ENCODE data around the gene ZNF784.
A peak's percentile ranks its signal among the peaks of the same experiment; 100 is the strongest.
"Not testable (repeated sequence)": the region's sequence is repeated elsewhere in the genome, so short reads cannot be mapped to it uniquely, and the experiment has no call there.

ZNF784 gene

DNA sequence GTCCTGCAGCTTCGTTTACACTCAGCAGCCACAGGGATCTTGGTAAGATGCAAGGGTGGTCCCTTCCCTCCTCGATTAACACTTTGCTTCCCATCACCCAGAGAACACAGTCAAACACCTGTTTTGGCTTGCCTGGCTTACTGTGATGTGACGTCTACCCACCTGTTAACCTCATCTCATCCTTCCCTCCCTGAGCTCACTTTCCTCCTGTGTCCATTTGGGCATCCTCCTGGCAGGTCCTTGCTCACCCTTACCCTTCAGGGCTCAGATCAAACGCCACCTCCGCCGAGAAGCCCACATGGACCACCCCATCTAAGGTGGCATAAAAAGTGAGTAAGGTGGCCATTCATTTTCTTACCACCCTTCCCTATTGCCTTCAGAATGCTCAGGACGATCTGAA lies 34.3 kb downstream of the ZNF784 start:
- H3K9me3 ChIP-seq (ENCODE audit: control insufficient read depth, low read length), result no peaks in the 10 kb centered on the region
- H3K9ac ChIP-seq (ENCODE audit: low read length), result no peak overlapping the region
- no peaks in the 10 kb centered on the region for H3K36me3 ChIP-seq (ENCODE audit: control insufficient read depth, insufficient read depth, low read length)
- H3K4me3 ChIP-seq (ENCODE audit: low read length), result no peak overlapping the region
- H3K27me3 ChIP-seq (ENCODE audit: control insufficient read depth, insufficient read depth, low read length), result no peaks in the 10 kb centered on the region
- H3K4me1 ChIP-seq (ENCODE audit: control insufficient read depth, insufficient read depth, low read length), result peaks cover 11% of the 10 kb centered on the region

DNA sequence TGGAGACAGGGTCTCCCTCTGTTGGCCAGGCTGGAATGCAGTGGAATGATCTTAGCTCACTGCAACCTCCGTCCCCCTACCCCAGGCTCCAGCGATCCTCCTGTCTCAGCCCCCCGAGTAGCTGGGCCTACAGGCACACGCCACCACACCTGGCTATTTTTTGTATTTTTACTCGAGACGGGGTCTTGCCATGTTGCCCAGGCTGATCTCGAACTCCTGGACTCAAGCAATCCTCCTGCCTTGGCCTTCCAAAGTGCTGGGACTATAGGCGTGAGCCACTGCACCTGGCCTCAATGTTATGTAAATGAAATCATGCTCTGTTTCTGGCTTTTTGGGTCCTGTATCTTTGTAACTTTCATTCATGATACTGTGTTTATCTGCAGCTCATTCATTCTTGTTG lies 35.6 kb downstream of the ZNF784 start:
- H3K4me1 ChIP-seq (ENCODE audit: control insufficient read depth, insufficient read depth, low read length), result peaks cover 11% of the 10 kb centered on the region
- H3K36me3 ChIP-seq (ENCODE audit: control insufficient read depth, insufficient read depth, low read length), result no peaks in the 10 kb centered on the region
- no peak overlapping the region for H3K9ac ChIP-seq (ENCODE audit: low read length)
- no peak overlapping the region for H3K4me3 ChIP-seq (ENCODE audit: low read length)
- no peaks in the 10 kb centered on the region for H3K27me3 ChIP-seq (ENCODE audit: control insufficient read depth, insufficient read depth, low read length)
- H3K9me3 ChIP-seq (ENCODE audit: control insufficient read depth, low read length), result no peaks in the 10 kb centered on the region

DNA sequence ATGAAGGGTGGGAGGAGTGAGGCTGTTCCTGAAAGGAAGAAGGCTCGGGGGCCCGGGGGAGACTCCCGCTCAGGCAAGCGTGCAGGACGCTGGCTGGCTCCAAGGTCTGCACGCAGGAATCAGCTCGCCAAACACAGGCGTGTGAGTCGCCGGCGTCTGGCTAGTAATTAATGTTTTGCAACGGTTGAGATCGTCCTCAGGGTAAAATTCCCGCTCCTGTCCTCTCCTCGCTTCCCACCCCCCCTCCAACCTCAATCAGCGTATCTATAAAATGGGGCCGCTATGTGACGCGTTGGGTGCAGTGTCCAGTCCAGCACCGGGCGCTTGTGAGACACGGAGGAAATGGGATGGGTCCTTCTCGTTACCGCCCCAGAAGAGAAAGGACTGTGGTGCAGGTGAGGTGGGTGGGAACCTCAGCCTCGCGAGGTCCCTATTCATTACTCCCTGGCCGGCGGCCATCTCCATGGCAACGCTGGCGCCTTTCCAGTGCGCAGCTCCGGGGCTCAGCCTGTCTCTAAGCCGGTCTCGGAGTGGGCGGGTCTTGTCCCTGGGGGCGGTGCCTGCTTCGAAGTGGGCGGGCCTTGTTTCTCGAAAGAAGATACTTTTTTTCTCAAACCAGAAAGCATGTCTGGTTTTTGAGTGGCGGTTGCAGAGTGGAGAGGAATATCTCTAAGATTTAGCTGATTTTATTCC lies 37.2 kb downstream of the ZNF784 start:
- Histone ChIP-seq H3K36me3 (ENCODE audit: control insufficient read depth, insufficient read depth, low read length) (no peaks in the 10 kb centered on the region), H3K9ac (ENCODE audit: low read length) (no peak overlapping the region), H3K4me3 (ENCODE audit: low read length) (peak overlapping the region; percentile 5), H3K27me3 (ENCODE audit: control insufficient read depth, insufficient read depth, low read length) (no peaks in the 10 kb centered on the region), H3K4me1 (ENCODE audit: control insufficient read depth, insufficient read depth, low read length) (peaks cover 11% of the 10 kb centered on the region), H3K9me3 (ENCODE audit: control insufficient read depth, low read length) (no peaks in the 10 kb centered on the region)

DNA sequence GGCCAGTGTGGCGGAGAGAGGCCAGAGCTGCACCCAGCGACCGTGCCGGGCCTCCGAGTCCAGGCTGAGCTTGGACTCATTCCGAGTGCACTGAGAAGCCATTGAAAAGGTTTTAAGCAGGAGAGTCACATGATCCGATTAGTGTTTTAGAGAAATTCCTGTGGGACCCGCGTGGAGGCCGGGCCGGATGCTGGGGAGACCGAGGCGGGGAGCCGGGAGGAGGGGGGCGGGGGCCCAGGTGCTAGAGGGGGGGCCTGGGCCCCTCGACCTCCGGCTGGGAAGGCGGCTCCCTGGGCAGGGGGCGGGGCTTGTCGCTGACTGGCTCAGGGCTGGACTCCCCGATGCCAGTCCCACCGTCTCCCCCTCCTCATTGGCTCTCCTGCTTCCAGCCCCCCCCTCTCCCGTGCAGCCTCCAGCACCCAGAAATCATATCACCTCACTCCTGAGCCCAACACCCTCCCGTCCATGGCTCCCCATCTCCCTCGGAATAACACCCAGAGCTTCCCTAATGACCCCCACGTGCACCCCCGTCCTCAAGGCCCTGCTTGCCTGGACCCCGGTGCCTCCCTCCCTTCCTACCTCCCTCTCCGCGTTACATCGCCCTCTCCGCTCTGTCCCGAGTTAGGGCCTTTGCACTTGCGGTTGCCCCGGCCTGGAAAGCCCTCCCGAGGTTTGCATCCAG lies 38.6 kb downstream of the ZNF784 start:
- no peak overlapping the region for H3K4me3 ChIP-seq (ENCODE audit: low read length)
- no peak overlapping the region for H3K9ac ChIP-seq (ENCODE audit: low read length)
- no peaks in the 10 kb centered on the region for H3K9me3 ChIP-seq (ENCODE audit: control insufficient read depth, low read length)
- H3K4me1 ChIP-seq (ENCODE audit: control insufficient read depth, insufficient read depth, low read length), result peaks cover 22% of the 10 kb centered on the region
- H3K27me3 ChIP-seq (ENCODE audit: control insufficient read depth, insufficient read depth, low read length), result no peaks in the 10 kb centered on the region
- H3K36me3 ChIP-seq (ENCODE audit: control insufficient read depth, insufficient read depth, low read length), result no peaks in the 10 kb centered on the region

DNA sequence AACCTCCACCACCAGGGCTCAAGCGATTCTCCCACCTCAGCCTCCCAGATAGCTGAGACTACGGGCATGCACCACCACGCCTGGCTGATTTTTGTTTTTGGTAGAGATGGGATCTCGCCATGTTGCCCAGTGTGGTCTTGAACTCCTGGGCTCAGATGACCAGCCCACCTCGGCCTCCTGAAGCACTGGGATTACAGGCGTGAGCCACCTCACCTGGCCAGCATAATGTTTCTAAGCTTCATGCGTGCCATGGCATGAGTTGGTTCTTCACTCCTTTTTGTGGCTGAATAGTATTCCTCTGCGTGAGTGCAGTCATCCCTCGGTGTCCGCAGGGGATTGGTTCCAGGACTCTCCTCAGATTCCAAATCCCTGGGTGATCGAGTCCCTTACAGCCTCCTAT lies 39.5 kb downstream of the ZNF784 start:
- Histone ChIP-seq H3K4me1 (ENCODE audit: control insufficient read depth, insufficient read depth, low read length) (peaks cover 22% of the 10 kb centered on the region), H3K9ac (ENCODE audit: low read length) (no peak overlapping the region), H3K9me3 (ENCODE audit: control insufficient read depth, low read length) (no peaks in the 10 kb centered on the region), H3K27me3 (ENCODE audit: control insufficient read depth, insufficient read depth, low read length) (no peaks in the 10 kb centered on the region), H3K36me3 (ENCODE audit: control insufficient read depth, insufficient read depth, low read length) (no peaks in the 10 kb centered on the region), H3K4me3 (ENCODE audit: low read length) (no peak overlapping the region)

DNA sequence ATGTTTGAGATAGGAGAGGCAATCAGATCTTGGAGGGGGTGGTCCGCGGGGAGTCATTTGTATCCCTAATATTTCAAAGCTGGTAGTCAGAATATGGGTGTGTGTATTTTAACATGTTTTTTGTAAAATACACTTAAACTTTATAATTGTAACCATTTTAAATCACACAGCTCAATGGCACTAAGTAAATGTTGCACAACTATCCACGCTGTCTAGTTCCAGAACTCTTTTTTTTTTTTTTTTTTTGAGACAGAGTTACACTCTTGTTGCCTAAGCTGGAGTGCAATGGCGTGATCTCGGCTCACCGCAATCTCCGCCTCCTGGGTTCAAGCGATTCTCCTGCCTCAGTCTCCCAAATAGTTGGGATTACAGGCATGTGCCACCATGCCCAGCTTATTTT lies 40.5 kb downstream of the ZNF784 start:
- peaks cover 22% of the 10 kb centered on the region for H3K4me1 ChIP-seq (ENCODE audit: control insufficient read depth, insufficient read depth, low read length)
- H3K9ac ChIP-seq (ENCODE audit: low read length); H3K9me3 ChIP-seq (ENCODE audit: control insufficient read depth, low read length); H3K36me3 ChIP-seq (ENCODE audit: control insufficient read depth, insufficient read depth, low read length); H3K27me3 ChIP-seq (ENCODE audit: control insufficient read depth, insufficient read depth, low read length); H3K4me3 ChIP-seq (ENCODE audit: low read length): not testable (repeated sequence)

DNA sequence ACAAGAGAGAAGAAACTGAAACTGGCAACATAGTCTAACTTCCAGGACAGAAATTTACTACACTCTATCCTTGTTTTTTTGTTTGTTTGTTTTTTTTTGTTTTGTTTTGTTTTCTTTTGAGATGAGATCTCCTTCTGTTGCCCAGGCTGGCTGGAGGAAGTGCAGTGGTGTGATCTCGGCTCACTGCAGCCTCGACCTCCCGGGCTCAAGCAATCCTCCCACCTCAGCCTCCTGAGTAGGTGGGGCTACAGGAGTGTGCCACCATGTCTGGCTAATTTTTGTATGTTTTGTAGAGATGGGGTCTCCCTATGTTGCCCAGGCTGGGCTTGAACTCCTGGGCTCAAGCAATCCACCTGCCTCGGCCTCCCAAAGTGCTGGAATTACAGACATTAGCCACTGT lies 42.1 kb downstream of the ZNF784 start:
- not testable (repeated sequence) for H3K4me3 ChIP-seq (ENCODE audit: low read length); H3K9me3 ChIP-seq (ENCODE audit: control insufficient read depth, low read length); H3K9ac ChIP-seq (ENCODE audit: low read length); H3K27me3 ChIP-seq (ENCODE audit: control insufficient read depth, insufficient read depth, low read length); H3K36me3 ChIP-seq (ENCODE audit: control insufficient read depth, insufficient read depth, low read length)
- peaks cover 22% of the 10 kb centered on the region for H3K4me1 ChIP-seq (ENCODE audit: control insufficient read depth, insufficient read depth, low read length)

DNA sequence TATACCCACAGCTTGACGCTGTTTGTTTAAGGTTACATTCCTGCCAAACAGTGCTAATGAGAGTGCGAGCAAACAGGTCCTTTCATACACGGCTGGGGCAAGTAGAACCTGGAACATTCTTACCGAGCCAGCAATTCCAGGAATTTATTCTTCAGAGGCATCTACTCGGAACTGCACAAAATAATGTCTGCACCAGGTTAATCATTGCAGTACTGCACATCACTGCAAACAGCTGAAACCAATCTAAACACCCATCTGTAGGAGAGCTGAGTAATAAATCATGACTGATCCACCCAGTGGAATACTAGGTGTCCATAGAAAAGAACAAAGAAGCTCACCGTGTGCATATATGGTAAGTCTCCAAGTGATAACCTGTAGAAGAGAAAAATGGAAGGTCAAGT lies 42.5 kb downstream of the ZNF784 start:
- Histone ChIP-seq H3K27me3 (ENCODE audit: control insufficient read depth, insufficient read depth, low read length) (no peaks in the 10 kb centered on the region), H3K9me3 (ENCODE audit: control insufficient read depth, low read length) (no peaks in the 10 kb centered on the region), H3K4me3 (ENCODE audit: low read length) (no peak overlapping the region), H3K36me3 (ENCODE audit: control insufficient read depth, insufficient read depth, low read length) (no peaks in the 10 kb centered on the region), H3K9ac (ENCODE audit: low read length) (peak overlapping the region; percentile 93), H3K4me1 (ENCODE audit: control insufficient read depth, insufficient read depth, low read length) (peaks cover 20% of the 10 kb centered on the region)

DNA sequence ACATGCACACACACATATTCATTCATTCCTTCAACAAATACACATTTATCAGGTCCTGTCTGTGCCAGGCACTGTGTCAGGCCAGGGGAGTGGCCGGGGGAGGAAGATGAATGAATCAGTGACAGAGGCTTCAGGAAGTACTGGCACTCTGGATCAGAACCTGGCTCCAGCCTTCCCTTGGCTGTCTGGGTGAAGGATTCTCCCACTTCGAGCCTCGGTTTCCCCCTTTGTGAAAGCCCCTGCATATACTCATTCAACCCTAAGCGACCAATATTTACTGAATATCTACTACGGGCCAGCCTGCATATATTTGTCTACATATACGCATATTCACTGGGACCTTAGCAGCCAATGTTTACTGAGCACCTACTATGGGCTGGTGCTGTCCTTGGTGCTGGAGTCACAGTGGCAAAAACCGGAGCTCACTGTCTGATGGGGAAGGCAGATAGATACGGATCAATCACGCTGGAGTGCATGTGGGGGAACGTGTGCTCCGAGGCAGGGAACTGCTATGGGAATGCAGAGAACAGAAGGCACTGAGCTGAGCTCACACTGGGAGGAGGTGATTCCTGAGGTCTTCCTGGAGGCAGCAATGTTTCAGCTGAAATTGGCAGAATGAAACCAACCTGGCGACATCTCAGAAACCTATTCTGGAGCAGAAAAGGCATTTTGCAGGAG lies 43.1 kb downstream of the ZNF784 start:
- Histone ChIP-seq H3K9me3 (ENCODE audit: control insufficient read depth, low read length) (no peaks in the 10 kb centered on the region), H3K4me3 (ENCODE audit: low read length) (peak overlapping the region; percentile 20), H3K4me1 (ENCODE audit: control insufficient read depth, insufficient read depth, low read length) (peaks cover 16% of the 10 kb centered on the region), H3K9ac (ENCODE audit: low read length) (peak overlapping the region; percentile 93), H3K36me3 (ENCODE audit: control insufficient read depth, insufficient read depth, low read length) (no peaks in the 10 kb centered on the region), H3K27me3 (ENCODE audit: control insufficient read depth, insufficient read depth, low read length) (no peaks in the 10 kb centered on the region)

DNA sequence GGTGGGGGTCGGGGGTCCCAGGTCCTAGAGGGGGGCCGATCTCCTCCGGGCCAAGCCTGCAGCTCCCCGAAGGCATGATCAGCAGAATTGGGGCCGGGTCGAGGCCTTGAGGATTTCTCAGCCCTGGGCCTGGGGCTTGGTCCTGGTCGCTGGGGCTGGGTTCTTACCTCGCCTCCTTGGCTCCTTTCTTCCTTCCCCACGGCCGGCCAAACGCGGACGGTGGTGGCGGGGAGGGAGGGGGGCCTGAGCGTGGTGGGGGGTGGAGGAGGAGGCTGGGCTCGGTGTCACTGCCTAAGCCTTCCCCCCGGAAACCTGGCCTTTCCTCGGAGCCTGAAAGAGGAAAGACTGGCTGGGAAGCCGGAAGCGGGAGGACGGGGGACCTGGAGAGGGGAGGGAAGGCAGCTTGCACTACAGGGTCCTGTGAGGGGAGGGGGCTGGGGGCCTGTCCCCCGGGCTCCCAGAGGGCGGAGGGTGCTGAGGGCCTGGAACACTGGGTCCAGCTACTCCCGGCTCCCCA lies 43.7 kb downstream of the ZNF784 start, which contains the start of gene ZNF579:
Gene ZNF579 (minus strand): TSS at position 221 of the 517 bp plus-strand sequence. CDS start 1,209 bp downstream, outside the sequence.
- Histone ChIP-seq H3K27me3 (ENCODE audit: control insufficient read depth, insufficient read depth, low read length) (no peaks in the 10 kb centered on the region), H3K9me3 (ENCODE audit: control insufficient read depth, low read length) (no peaks in the 10 kb centered on the region), H3K36me3 (ENCODE audit: control insufficient read depth, insufficient read depth, low read length) (no peaks in the 10 kb centered on the region), H3K4me3 (ENCODE audit: low read length) (peak within 1 kb of the TSS; percentile 20), H3K4me1 (ENCODE audit: control insufficient read depth, insufficient read depth, low read length) (peaks cover 11% of the 10 kb centered on the region), H3K9ac (ENCODE audit: low read length) (peak within 1 kb of the TSS; percentile 93)

DNA sequence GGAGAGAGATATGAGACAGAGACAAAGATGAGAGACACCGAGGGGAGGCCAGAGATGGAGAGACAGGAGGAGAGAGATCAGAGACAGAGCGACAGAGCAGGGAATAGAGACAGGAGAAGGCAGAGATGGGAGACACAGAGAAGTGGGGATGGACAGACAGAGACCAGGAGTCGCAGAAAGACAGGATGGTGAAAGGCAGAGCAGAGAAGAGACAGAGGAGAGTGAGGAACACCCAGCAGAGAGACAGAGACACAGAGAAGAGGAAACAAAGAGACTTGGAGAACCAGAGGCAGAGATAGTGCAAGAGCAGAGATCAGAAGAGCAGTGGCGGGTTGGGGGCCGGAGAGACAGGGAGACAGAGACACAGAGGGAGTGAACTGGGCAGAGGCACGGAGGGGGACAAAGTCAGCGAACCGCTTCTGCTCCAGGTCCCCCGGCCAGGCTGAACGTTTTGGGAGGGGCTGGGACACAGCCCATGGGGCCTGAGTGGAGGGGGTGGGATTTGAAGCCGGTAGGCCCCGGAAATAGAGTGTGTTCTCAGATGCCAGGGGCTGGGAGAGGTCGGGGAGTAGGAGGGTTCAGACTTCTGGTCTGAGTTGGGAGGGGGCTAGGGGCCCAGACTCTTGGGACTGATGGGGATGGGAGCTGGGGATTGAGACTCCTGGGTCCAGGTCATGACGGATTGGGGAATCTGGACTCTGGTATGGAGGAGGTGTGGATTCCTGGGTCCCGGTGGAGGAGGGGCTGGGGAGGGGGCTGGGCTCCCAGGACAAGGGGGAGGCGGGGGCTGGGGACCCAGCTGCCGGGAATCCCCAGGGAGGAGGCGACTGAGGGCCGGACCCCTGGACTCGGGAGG lies 44.4 kb downstream of the ZNF784 start:
- Histone ChIP-seq H3K4me3 (ENCODE audit: low read length) (peak overlapping the region; percentile 20), H3K4me1 (ENCODE audit: control insufficient read depth, insufficient read depth, low read length) (peaks cover 11% of the 10 kb centered on the region), H3K36me3 (ENCODE audit: control insufficient read depth, insufficient read depth, low read length) (no peaks in the 10 kb centered on the region), H3K9ac (ENCODE audit: low read length) (peak overlapping the region; percentile 93), H3K9me3 (ENCODE audit: control insufficient read depth, low read length) (no peaks in the 10 kb centered on the region), H3K27me3 (ENCODE audit: control insufficient read depth, insufficient read depth, low read length) (no peaks in the 10 kb centered on the region)
